ENCODE results near the gene PRR5.

DNA sequence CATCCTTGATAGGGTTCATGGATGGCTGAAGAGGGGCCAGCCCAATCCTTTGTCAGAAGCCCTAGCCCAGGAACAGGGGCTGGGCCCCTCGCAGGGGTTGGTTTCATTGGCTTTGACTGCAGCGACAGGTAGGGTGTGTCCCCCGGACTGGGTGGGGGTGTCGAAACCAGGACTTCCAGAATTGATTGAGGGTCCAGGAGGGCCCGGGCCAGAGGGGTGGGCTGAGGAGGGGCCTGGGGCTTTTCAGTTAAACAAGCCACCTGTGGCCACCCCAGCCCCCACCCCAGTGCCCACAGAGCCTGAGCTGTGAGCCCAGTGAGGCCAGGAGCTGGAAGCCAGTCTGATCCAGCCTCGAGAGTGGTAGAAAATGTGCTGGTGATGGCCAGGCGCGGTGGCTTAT is 18.1 kb upstream of the PRR5 start:
- no peak for TF ChIP-seq POLR2AphosphoS5 (IDR thresholded peaks at IDR 0.05; ENCODE audit: low read depth, low read length)
- no peak for TF ChIP-seq EP300 (IDR thresholded peaks at IDR 0.05; ENCODE audit: borderline replicate concordance in 1 of 2, low read depth in 1 of 2, low read length in 1 of 2)
- TF ChIP-seq SMC3 (IDR thresholded peaks at IDR 0.05; ENCODE audit: low read depth, low read length), result no peak
- TF ChIP-seq, protein P1, sequence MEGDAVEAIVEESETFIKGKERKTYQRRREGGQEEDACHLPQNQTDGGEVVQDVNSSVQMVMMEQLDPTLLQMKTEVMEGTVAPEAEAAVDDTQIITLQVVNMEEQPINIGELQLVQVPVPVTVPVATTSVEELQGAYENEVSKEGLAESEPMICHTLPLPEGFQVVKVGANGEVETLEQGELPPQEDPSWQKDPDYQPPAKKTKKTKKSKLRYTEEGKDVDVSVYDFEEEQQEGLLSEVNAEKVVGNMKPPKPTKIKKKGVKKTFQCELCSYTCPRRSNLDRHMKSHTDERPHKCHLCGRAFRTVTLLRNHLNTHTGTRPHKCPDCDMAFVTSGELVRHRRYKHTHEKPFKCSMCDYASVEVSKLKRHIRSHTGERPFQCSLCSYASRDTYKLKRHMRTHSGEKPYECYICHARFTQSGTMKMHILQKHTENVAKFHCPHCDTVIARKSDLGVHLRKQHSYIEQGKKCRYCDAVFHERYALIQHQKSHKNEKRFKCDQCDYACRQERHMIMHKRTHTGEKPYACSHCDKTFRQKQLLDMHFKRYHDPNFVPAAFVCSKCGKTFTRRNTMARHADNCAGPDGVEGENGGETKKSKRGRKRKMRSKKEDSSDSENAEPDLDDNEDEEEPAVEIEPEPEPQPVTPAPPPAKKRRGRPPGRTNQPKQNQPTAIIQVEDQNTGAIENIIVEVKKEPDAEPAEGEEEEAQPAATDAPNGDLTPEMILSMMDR (IDR thresholded peaks at IDR 0.05), result no peak
- TF ChIP-seq RAD21 (IDR thresholded peaks at IDR 0.05; ENCODE audit: low read length), result no peak
- TF ChIP-seq TEAD4 (IDR thresholded peaks at IDR 0.05; ENCODE audit: borderline replicate concordance, insufficient read depth), result no peak
- TF ChIP-seq GATA2 (CRISPR knock-in tag; IDR thresholded peaks at IDR 0.05), result no peak
- TF ChIP-seq SIN3A (IDR thresholded peaks at IDR 0.05; ENCODE audit: borderline replicate concordance, low read depth, low read length), result no peak
- TF ChIP-seq RXRA (IDR thresholded peaks at IDR 0.05; ENCODE audit: borderline replicate concordance, low read depth), result no peak
- TF ChIP-seq, protein P2, sequence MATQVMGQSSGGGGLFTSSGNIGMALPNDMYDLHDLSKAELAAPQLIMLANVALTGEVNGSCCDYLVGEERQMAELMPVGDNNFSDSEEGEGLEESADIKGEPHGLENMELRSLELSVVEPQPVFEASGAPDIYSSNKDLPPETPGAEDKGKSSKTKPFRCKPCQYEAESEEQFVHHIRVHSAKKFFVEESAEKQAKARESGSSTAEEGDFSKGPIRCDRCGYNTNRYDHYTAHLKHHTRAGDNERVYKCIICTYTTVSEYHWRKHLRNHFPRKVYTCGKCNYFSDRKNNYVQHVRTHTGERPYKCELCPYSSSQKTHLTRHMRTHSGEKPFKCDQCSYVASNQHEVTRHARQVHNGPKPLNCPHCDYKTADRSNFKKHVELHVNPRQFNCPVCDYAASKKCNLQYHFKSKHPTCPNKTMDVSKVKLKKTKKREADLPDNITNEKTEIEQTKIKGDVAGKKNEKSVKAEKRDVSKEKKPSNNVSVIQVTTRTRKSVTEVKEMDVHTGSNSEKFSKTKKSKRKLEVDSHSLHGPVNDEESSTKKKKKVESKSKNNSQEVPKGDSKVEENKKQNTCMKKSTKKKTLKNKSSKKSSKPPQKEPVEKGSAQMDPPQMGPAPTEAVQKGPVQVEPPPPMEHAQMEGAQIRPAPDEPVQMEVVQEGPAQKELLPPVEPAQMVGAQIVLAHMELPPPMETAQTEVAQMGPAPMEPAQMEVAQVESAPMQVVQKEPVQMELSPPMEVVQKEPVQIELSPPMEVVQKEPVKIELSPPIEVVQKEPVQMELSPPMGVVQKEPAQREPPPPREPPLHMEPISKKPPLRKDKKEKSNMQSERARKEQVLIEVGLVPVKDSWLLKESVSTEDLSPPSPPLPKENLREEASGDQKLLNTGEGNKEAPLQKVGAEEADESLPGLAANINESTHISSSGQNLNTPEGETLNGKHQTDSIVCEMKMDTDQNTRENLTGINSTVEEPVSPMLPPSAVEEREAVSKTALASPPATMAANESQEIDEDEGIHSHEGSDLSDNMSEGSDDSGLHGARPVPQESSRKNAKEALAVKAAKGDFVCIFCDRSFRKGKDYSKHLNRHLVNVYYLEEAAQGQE (IDR thresholded peaks at IDR 0.05; ENCODE audit: low read depth, low read length), result no peak
- no peak for TF ChIP-seq NFIC (IDR thresholded peaks at IDR 0.05; ENCODE audit: borderline replicate concordance)
- TF ChIP-seq RFX5 (IDR thresholded peaks at IDR 0.05; ENCODE audit: low read length), result no peak
- TF ChIP-seq JUND (IDR thresholded peaks at IDR 0.05), result no peak
